ENCODE results near the gene CYP26A1.

CYP26A1 gene

DNA sequence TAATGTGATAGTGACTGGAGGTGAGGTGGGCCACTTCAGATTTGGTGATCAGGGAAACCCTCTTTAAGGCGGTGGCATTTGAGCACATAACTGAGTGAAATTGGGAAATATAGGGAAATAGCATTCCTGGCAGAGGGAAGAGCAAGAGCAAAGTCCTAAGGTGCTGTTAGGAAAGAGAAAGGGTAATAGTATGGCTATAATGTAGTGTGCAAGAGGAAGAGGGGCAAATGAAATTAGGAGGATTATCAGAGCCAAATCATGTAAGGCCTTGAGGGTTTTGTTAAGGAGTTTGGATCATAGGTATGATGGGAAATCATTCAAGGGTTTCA is 40.9 kb upstream of the CYP26A1 start:
- Histone ChIP-seq H2AFZ (ENCODE audit: low read depth, low read length) (no peak overlapping the region), H3K27ac (ENCODE audit: low read length) (no peak overlapping the region), H3K36me3 (ENCODE audit: insufficient read depth, low read length) (no peaks in the 10 kb centered on the region), H3K79me2 (ENCODE audit: insufficient read depth, low read length) (no peaks in the 10 kb centered on the region), H3K9ac (ENCODE audit: low read depth, low read length) (no peak overlapping the region), H3K4me1 (ENCODE audit: insufficient read depth, low read length) (no peaks in the 10 kb centered on the region), H3K4me2 (ENCODE audit: insufficient read depth, low read length) (no peak overlapping the region), H4K20me1 (ENCODE audit: insufficient read depth, low read length) (no peaks in the 10 kb centered on the region), H3K9me3 (ENCODE audit: insufficient read depth, low read length, severe bottlenecking) (no peaks in the 10 kb centered on the region), H3K27me3 (ENCODE audit: insufficient read depth, low read length, poor library complexity) (no peaks in the 10 kb centered on the region), H3K4me3 (ENCODE audit: low read depth in 1 of 2, low read length in 2 of 2) (no peak overlapping the region)
- no peak for TF ChIP-seq EZH2 (IDR thresholded peaks at IDR 0.05; ENCODE audit: borderline replicate concordance, low read depth, low read length, severe bottlenecking)
- no peak for TF ChIP-seq CTCF (IDR thresholded peaks at IDR 0.05; ENCODE audit: borderline replicate concordance, extremely low read depth, low read length, poor library complexity, severe bottlenecking)
- ATAC-seq (ENCODE audit: insufficient read depth, low read depth): no peak
- no peak for DNase-seq

- H3K4me3 ChIP-seq (ENCODE audit: low read depth in 1 of 2, low read length in 2 of 2): no peak overlapping the region
- no peak for ATAC-seq (ENCODE audit: insufficient read depth, low read depth)
- H3K9me3 ChIP-seq (ENCODE audit: insufficient read depth, low read length, severe bottlenecking): no peaks in the 10 kb centered on the region
- DNase-seq: no peak
- no peak overlapping the region for H2AFZ ChIP-seq (ENCODE audit: low read depth, low read length)
- no peaks in the 10 kb centered on the region for H3K79me2 ChIP-seq (ENCODE audit: insufficient read depth, low read length)
- no peaks in the 10 kb centered on the region for H4K20me1 ChIP-seq (ENCODE audit: insufficient read depth, low read length)
- no peaks in the 10 kb centered on the region for H3K27me3 ChIP-seq (ENCODE audit: insufficient read depth, low read length, poor library complexity)
- H3K9ac ChIP-seq (ENCODE audit: low read depth, low read length): no peak overlapping the region
- no peaks in the 10 kb centered on the region for H3K4me1 ChIP-seq (ENCODE audit: insufficient read depth, low read length)
- no peaks in the 10 kb centered on the region for H3K36me3 ChIP-seq (ENCODE audit: insufficient read depth, low read length)
- no peak overlapping the region for H3K27ac ChIP-seq (ENCODE audit: low read length)
- H3K4me2 ChIP-seq (ENCODE audit: insufficient read depth, low read length): no peak overlapping the region
- TF ChIP-seq CTCF (IDR thresholded peaks at IDR 0.05; ENCODE audit: borderline replicate concordance, extremely low read depth, low read length, poor library complexity, severe bottlenecking): no peak
- TF ChIP-seq EZH2 (IDR thresholded peaks at IDR 0.05; ENCODE audit: borderline replicate concordance, low read depth, low read length, severe bottlenecking): no peak
Observed at GRCh38 chr10:93034426-93034825, 39.3 kb upstream of the CYP26A1 start.

GRCh38 chr10:93039110-93039509 is 34.6 kb upstream of the CYP26A1 start:
- H3K27ac ChIP-seq (ENCODE audit: low read length): no peak overlapping the region

More at GRCh38 chr10:93039110-93039509, 34.6 kb upstream of the CYP26A1 start:
- H4K20me1 ChIP-seq (ENCODE audit: insufficient read depth, low read length): no peaks in the 10 kb centered on the region
- H3K9me3 ChIP-seq (ENCODE audit: insufficient read depth, low read length, severe bottlenecking): no peaks in the 10 kb centered on the region
- no peak overlapping the region for H3K4me2 ChIP-seq (ENCODE audit: insufficient read depth, low read length)
- no peaks in the 10 kb centered on the region for H3K4me1 ChIP-seq (ENCODE audit: insufficient read depth, low read length)
- ATAC-seq (ENCODE audit: insufficient read depth, low read depth): no peak
- no peaks in the 10 kb centered on the region for H3K27me3 ChIP-seq (ENCODE audit: insufficient read depth, low read length, poor library complexity)
- no peak for DNase-seq
- H3K4me3 ChIP-seq (ENCODE audit: low read depth in 1 of 2, low read length in 2 of 2): no peak overlapping the region
- TF ChIP-seq CTCF (IDR thresholded peaks at IDR 0.05; ENCODE audit: borderline replicate concordance, extremely low read depth, low read length, poor library complexity, severe bottlenecking): no peak
- TF ChIP-seq EZH2 (IDR thresholded peaks at IDR 0.05; ENCODE audit: borderline replicate concordance, low read depth, low read length, severe bottlenecking): no peak
- H2AFZ ChIP-seq (ENCODE audit: low read depth, low read length): no peak overlapping the region
- H3K79me2 ChIP-seq (ENCODE audit: insufficient read depth, low read length): no peaks in the 10 kb centered on the region
- no peak overlapping the region for H3K9ac ChIP-seq (ENCODE audit: low read depth, low read length)
- H3K36me3 ChIP-seq (ENCODE audit: insufficient read depth, low read length): no peaks in the 10 kb centered on the region
